C1 segment of cervical spinal cord (tissue), 14 donors: ENCODE measurements around the gene ESRRG.
A peak's percentile ranks its signal among the peaks of the same experiment; 100 is the strongest.
"Not testable (repeated sequence)": the region's sequence is repeated elsewhere in the genome, so short reads cannot be mapped to it uniquely, and the experiment has no call there.

Source experiments
- DNase-seq, 14 donors: peaks; one replicate each; lab custom pipeline; 2025; lab: John Stamatoyannopoulos, UW

Gene ESRRG

DNA sequence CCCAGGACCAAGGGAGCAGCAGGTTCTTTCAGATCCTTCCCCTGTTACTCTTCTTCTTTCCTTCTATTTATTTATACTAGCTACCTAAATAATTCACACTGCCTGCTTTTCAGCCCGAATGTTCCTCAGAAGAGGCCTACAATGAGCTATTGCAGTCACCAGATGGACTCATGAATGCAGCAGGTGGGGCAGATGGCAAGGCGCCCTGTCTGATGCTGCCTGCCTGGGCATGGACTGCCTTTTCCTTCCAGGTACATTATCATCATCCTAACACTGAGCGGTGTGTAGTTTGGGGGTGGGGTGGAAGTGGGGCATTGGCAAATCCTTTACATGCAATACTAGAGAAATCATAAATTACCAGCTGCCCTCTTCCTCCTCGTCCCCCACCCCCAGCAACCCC lies 17.6 kb downstream of the ESRRG start:
- peak in 3 of 14 donors; percentile 0 to 75 (median 39) for DNase-seq

DNA sequence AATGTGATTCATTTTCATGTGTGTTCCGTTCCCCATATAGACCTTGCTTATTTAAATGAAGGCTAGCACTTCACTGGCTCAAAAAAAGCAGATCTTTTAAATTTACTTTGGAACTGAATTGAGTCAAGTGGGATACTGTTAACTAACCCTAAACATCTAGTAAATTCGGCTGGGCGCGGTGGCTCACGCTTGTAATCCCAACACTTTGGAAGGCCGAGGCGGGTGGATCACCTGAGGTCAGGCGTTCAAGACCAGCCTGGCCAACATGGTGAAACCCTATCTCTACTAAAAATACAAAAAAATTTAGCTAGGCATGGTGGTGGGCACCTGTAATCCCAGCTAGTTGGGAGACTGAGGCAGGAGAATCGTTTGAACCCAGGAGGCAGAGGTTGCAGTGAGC lies 19.2 kb downstream of the ESRRG start:
- not testable (repeated sequence) for DNase-seq

DNA sequence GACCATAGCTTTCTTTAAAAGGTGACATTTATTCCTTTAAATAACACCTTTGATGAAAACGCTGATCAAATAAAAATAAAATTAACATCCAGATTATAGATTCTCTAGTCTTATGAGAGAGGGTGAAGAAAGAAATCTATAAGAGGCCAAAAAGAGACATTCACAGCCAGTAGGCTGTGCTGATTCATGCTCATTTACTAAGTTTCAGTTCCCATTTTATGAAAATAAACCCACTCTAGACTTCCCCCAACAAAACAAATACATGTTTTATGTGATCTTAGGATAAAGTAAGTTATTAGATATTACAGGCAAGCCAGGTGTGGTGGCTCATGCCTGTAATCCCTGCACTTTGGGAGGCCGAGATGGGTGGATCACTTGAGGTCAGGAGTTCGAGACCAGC lies 21.1 kb downstream of the ESRRG start:
- DNase-seq, result no peak

DNA sequence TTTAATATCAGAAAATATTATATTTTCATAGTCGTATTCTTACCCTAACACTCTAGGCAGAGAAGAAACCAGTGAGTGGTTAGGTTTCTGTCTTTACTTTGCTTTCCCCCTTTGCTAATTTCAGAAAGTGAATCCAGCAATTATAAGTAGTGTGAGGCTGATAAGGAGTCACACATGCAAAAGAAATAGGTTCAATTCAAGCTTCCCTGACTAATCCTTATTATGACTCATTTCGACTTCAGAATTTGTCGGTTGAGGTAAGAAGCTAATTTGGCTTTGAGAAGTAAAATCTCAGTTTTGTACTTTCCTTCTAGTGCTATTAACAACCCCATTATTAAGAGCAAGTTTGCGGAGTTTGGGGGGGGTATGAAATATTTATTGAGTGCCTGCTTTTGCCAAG lies 22.4 kb downstream of the ESRRG start:
- DNase-seq, result no peak

DNA sequence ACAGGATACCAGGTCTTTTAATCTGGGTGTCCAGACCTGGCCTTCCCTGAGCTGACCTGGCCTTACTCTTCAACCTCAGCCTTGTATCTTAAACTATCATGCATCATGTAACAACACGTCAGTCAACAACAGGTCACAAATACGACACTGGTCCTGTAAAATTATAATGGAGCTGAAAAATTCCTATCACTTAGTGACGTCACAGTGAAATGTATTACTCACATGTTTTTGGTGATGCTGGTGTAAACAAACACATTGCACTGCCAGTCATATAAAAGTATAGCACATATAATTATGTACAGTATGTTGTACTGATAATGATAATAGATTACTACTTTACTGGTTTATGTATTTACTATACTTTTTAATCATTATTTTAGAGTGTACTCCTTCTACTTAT lies 31.5 kb downstream of the ESRRG start:
- DNase-seq, result no peak

DNA sequence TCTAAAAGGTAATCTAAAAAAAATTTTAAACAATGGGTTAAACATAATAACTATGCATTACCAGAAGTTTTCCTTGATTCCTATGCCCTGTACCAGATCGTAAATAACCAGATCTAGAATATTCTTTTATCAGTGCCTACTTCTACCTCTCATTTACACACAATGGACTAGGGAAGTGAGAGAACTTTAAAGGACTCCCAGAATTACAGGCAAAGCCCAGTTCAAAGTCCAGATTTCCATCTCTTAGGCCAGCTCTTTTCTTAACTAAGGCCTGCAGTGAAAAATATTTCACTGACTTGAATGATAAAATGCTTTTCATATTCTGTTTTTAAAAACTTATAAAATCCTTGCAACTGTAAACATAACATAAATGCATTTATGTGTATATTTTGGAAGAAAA lies 32.6 kb downstream of the ESRRG start:
- no peak for DNase-seq

DNA sequence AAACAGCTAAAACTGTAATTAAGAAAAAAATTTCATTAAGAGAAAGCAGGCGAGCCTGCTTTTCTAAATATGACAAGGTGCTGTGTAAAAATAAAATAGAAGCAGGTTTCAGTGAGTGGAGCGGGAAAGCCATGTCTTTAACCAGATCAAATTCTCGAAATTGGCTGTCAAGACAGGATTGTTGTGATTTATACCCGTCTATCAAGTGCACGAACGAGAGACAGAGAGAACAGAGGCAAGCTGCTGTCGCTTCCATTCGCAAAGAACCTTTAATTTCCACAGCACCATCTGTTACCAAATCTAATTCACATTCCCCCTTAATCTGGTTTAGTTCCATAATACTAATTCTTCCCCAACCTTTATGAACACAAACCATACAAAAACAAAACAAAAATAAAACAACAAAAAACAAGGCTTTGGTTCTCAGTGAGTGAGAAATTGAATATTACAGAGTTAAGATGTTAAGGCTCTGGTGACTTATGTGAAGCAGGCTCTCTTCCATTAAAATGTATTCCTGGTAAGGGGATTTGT lies 35.0 kb downstream of the ESRRG start:
- no peak for DNase-seq

DNA sequence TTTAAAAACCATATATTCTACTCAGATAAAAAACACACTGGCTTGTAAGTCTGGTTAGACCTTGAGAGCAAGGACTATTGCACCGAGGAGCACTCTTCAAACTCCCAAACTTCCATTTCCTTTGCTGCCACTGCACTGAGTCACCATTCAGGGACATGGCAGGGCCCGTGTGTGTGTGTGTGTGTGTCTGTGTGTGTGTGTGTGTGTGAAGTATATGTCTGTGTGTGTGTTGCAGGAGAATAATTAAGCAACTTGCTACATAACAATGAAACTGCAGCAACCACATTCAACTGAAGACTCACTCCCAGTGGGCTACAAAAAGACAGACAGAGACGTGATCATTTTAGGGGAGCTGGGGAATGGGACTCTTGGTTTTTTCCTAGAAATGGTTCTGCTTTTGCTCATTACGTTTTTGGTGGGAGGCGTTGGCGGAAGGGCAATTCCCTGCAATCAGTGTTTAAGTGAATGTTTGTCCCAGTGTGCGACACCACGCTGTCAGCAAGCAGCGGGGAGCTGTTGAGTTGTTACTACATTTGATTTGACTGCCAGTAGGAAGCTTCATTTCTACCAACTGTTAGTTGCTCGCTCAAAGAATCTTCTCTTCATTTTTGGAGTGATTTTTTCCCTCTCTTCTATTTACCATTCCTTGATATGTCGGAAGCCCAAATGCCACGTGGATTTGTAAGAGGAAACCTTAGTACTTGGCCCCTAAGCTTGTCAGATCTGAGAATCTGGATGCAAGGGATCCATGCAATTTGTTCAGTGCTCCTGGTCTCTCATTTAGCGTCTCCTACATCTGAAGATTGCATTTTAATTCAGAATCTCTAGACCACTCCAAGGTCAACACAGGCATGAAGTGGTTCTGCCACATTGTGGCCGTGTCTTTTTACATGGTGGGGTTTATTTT lies 36.1 kb downstream of the ESRRG start:
- DNase-seq, result no peak

DNA sequence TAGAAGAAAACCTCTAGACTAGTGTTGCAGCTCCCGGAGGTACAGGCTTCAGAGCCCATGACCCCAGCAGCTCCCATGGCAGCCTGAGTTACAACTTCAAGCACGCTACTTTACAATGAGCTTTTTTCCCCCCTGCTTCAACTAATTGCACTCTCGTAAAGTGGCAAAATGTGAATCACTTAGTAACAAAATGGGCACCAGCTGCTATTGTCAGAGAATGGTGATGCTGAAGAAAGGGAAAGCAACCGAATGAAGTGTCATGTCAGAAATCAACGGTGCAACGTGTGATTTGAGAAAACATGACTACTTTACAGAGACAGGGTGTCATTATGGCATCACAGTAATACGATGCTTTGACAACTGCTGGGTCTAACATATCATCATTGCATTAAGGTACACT lies 40.5 kb downstream of the ESRRG start:
- DNase-seq, result no peak

DNA sequence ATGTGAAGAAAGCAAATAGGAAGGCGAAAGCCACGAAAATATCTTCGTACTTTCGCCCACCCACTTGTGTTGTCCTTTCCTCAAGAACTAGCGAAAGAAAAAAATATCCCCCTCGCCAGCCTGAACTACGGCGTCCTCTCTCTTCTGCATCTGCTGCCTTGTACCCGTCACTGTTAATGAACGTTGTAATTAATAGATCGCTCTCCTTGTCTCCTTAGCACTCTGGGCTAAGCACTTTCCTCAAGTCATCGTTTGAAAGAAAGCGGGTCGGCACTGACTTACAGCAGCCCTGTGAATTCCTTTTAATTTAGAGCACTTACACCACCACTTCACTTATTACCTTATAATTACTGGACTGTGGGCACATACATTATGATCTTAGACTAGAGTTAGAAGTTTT lies 44.1 kb downstream of the ESRRG start:
- DNase-seq, result no peak

DNA sequence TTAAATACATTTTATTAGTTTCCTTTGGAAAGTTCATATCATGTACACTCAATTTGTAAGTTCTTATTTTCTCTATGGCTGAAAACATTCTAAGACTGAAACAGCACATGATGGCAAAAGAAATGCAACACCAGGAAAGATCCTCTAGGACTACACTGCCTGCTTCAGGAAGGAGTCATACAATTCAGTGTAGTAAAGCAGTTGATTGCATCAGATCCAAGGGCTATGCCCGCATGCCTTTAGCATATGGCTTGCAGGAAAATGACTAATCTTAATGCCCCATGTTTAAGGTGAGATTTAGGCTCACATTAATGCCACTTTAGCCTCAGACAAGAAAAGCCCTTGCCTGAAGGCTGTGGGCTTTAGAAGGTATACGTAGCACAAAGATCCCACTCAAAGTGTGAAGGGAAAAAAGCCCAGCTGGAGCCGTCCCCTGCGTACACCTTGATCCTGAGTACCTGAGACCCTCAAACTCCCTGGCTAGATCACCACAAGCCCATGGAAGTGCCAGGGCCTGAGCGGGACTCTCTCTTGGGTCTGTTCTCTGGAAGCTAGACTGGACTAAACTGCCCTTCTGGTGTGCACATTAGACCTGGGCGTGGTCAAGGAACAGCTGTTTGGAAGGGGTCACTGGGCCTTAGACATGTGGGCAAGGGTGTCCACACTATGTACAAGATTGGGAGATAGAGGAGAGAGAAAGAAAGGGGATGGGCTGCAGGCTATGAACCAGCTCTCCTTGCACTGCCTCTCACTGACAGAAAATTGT lies 52.9 kb downstream of the ESRRG start:
- DNase-seq, result no peak

DNA sequence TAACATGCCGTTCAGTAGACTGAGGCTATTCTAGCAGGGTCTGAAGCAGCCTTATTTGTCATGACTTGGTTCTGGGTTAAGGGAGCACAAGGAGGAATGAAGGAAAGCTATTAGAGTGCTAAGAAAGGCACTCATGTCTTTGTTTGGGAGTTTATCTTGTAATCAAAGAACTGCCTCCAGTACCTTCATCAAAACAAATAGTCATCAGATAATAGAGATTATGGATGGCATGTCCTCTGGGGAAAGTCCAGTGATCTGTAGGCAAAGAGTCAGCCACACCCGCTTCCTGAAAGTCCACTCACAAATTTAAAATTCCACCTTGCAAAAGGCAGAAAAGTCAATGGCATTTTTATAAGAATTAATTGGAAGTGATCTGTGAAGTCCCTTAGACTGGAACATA lies 56.8 kb downstream of the ESRRG start:
- no peak for DNase-seq

DNA sequence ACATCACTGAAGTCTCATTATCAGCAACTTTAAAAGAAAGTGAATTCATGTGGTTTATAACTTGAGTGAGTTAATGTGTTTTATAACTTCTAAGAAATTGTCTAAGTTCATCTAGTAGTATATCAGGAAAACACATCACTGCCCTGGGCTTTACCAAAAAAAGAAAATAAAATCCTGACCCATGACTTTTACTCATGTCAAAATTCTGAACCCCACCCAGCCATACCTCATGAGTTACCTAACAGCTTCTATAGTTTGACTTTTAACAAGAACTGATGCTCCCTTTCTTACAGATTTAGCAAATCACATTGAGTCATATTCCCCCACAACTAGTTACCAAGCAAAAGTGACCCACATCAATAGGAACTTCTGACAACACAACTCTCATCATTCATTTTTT lies 57.4 kb downstream of the ESRRG start:
- no peak for DNase-seq

DNA sequence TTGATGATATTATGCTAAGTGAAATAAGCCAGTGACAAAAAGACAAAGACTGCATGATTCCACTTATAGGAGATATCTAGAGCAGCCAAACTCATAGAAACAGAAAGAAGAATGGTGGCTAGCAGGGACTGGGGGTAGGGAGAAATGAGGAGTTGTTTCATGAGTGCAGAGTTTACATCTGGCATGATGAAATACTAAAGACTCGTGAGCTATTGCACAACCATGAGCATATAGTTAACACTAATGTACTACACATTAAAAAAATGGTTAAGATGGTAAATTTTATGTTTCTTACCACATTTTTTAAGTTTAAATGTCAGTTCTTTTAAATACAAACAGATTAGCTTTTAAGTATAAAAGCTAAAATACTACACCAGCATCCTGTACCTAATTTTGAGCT lies 57.8 kb downstream of the ESRRG start:
- DNase-seq, result no peak

DNA sequence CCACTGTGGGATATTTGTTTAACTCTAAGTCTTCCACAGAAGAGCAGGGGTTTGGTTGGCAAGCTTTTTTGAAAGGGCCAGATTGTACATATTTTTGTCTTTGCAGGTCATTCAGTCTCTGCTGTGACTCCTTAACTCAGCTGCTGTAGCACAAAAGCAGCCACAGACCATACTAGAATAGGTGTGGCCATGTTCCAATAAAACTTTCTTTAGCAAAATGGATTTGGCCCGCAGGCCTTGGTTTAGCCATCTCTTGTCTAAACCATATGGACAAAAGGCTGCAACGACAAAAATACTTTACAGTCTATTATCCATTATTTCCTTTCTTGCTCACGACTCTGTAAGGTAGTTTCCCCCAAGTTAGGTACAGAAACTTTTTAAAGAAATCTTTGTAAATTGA lies 60.5 kb downstream of the ESRRG start:
- no peak for DNase-seq

DNA sequence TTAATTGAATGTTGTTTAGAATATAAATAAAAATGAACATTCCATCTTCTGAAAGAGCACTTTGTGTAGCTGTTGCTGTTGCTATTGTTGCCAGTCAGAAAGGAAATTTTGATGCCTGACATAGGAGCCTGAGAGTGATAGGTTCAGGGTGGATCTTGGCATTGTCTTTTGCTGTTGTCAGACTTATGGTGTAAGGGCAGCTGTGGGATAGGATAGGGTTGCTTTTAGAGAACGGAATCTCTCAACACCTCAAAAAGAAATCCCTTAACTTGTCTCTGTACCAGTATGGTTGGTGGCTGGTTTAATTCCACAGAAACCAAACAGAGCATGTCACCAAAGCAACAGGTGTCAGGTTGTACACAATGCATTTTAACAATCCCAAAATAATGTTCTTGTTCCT lies 62.7 kb downstream of the ESRRG start:
- DNase-seq, result no peak

DNA sequence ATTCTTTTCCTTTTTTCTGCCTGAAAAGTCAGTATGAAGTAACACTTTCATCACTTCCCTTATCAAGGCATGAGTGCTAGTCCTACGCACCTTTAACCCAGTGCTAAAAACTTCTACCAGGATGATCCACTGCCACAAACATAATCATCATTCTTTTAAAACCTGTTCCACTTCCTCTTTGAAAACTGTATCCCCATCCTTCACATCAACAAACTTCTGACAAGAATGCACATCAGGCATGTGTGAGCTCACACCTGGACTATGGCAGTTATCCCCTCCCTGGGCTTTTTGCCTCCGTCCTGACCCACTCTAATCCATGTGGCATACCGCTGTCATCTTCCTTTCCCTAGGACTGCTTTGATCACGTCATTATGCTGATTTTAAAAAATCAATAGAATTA lies 70.2 kb downstream of the ESRRG start:
- no peak for DNase-seq

DNA sequence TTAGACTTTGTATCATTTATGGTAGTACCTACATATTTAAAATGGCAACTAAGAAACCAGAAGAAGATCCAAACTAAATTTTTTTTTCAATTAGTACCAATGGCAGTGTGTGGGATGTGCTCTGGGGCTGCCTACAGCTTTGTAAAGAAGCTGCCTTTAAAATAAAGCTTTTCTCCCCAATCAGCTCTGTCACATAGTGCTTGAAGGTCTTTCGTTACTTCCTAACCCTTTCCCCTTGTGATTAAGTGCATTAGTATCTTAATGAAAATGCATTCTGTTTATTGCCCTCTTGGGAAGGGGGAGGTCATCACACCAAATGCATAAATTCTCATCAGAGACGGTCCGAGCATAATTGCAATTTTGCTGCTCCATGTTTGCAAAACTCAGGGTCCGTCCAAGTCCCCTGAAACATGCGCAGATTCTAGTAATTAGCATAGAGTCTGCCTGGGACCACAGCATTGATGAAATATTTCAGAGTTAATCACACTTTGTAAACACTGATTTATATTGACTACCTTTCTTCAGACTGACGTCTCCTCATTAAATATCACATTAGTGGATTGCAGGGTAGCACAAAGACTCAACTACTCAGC lies 71.3 kb downstream of the ESRRG start:
- DNase-seq, result no peak

DNA sequence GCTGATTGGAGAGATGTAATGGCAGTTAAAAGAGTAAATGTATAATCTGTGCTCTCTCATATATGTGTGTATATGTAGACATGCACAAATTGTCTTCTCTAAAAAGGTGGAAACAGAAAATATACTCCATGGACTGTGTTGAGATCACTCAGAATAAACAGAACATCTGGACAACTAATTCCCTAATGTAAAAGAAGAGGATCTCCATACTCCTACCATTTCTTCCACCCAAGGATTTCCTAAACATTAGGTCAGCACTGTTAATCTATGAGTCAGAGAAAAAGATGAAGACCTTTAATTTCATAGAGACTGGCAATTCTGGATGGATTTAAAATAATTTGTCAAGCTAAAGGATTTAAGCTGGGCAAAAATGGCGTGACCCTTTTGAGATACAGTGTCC lies 80.1 kb downstream of the ESRRG start:
- no peak for DNase-seq

DNA sequence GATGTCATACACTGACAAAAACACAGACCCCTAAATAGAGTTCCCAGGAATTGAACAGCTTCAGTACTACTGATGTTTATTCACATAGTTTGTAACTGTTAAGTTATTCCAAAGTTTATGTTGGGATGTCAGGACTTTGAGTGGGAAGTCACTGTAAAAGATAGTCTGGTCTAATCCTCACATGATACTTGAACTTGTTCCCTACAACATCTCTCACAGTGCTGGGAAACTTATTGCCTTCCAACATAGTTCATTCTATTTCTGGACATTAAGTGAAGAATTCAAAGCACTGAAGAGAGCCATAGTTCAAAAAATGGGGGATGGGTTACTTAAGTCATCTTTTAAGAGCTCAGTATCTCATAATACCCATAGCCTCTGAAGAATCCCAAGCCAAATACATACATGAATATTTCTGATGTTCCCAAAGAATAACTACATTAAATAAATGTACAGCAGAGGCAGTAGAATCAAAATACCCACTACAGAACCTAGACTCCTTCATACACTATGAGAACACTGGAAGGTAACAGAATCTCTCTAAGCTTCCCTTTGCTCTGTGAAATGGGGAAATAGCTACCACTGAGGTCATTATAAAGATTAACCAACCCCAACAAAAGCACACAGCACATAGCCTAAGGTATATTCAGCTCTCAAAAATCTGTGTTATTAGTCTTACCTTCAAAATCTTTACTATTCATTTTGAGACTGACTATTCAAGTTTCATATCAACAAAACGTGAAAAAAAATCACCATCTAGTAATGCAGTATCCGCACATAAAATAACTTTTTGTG lies 81.4 kb downstream of the ESRRG start:
- no peak for DNase-seq

DNA sequence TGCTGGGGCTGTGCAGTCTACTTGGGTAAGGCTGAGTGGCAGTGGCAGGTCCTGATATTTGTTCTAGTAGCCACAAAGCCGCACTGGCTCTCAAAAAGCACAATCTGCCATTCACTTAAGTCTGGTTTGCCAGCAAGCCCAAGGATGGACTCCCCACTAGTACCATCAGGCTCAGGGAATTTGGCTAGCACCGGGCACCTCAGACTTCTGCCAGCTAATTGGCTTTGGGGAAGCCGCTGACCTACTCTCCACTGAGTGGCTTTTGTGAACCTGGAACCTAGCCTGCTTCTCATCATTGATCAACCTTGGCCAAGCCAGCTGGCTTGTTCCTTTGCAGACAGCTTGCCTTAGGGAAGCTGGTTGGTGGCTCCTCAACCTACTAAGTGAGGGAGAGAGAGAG lies 83.1 kb downstream of the ESRRG start:
- DNase-seq, result peak in 11 of 14 donors; percentile 0 to 81 (median 33)

DNA sequence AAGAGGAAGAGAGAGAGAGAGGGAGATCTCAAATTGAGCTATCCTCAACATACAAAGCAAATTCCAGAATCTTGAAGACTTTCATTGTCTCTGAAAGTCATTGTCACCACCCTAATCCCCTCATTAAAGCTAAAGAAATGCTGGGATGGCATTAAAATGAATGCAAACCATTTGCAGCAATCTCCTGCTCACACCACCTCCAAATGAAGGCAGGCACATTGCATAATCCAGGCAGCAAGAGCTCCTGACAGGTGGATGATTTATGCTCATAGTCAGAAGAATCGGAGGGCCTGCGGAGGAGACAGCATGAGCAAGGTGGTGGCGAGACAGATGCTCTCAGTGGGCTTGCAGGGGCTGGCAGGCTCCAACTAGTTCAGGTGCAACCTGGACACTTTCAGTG lies 90.2 kb downstream of the ESRRG start:
- DNase-seq, result no peak
